ENCODE measurements around the gene ECE2. TPM values are rescaled to one million over a fixed set of nuclear protein-coding genes. Genes with fewer than 3 reads are reported as not detected.

Gene ECE2
- total RNA-seq, 1 donor from 2014 or later: not detected

DNA sequence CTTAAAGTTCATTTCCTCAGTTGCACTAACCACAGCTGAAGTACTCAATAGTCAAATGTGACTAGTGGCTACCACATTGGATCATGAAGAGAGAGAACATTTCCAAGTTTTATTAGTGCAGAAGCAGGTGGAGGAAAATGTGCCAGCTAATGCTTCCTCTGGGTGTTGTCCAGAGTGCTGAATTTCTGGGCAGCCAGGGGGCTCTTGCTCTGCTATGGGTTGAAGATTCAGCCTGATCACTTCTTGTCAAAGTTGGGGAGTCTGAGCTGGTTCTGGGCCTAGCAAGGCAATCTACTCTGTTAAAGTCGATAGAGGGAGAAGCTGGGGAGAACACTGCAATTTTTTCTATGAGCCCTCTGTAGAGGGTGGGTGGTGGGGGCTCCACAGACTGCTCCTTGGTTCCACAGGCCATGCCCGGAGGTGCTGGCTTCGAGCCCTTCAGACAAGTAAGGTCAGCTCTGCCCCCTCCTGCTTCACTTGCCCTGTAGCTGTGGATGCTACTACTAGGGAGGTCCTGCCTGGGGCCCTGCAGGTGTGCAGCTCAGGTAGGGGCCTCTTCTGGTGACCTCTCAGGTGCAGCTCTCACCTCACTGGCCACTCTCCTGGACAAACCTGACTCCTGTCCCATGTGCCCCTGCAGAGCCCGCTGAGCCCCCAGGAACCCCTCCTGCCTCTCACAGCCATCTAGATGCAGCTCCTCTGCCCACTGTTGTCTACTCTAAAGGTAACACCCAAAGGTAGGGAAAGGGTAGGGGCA, 35.3 kb upstream of the ECE2 start:
- intact Hi-C loops (cut with micrococcal nuclease): no loop called here

DNA sequence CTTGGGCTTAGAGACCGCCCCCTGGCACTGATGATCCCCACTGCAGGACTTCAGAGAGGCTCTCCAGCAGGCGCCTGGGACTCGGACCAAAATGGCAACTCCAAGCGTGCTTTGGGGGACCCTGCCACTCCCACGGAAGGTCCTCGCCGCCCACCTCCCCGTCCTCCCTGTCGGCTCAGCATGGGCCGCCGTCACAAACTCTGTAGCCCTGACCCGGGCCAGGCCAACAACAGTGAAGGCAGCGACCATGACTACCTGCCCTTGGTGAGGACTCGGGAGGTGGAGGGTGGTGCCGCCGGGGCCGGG, 34.7 kb upstream of the ECE2 start:
- intact Hi-C loops (cut with micrococcal nuclease): no loop called here

DNA sequence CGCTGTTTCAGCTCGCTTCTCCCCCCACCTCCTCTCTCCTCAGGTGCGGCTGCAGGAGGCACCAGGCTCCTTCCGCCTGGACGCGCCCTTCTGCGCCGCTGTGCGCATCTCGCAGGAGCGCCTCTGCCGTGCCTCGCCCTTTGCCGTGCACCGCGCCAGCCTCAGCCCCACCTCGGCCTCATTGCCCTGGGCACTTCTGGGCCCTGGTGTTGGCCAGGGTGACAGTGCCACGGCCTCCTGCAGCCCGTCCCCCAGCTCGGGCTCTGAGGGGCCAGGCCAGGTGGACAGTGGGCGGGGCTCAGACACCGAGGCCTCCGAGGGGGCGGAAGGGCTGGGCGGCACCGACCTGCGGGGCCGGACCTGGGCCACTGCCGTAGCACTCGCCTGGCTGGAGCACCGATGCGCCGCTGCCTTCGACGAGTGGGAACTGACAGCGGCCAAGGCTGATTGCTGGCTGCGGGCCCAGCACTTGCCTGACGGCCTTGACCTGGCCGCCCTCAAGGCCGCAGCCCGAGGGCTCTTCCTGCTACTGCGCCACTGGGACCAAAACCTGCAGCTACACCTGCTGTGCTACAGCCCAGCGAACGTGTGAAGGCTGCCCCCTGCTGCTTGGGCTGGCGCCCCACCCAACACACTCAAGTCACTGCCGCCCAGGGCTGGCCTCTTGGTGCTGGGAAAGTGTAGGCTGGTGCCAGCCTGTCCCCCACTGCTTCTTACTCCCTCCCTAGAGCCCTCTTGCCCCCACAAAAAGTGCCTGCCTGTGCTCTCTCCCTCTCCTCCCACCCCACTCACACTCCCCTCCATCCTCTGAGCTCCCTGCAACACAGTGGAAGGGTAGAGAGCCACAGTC, 34.1 kb upstream of the ECE2 start:
- intact Hi-C loops (cut with micrococcal nuclease): no loop called here

DNA sequence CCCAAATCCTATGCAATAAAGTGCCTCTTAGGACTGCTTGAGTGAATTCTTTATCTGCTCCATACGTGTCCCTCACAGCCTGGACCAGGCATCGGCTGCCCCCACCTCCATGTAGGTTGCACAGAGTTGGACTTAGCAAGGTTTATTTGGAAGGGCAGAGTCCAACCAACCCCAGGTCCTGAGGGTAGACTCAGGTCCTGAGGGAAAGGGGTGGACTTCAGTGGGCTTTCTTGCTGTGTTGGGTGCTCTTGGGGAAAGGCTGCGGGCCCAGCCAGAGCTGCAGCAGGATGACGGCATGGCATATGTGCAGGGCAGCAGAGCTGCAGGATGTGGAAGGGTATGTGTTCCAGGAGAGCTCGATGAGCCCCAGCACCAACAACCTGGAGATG, 33.5 kb upstream of the ECE2 start:
- intact Hi-C loops (cut with micrococcal nuclease): no loop called here

DNA sequence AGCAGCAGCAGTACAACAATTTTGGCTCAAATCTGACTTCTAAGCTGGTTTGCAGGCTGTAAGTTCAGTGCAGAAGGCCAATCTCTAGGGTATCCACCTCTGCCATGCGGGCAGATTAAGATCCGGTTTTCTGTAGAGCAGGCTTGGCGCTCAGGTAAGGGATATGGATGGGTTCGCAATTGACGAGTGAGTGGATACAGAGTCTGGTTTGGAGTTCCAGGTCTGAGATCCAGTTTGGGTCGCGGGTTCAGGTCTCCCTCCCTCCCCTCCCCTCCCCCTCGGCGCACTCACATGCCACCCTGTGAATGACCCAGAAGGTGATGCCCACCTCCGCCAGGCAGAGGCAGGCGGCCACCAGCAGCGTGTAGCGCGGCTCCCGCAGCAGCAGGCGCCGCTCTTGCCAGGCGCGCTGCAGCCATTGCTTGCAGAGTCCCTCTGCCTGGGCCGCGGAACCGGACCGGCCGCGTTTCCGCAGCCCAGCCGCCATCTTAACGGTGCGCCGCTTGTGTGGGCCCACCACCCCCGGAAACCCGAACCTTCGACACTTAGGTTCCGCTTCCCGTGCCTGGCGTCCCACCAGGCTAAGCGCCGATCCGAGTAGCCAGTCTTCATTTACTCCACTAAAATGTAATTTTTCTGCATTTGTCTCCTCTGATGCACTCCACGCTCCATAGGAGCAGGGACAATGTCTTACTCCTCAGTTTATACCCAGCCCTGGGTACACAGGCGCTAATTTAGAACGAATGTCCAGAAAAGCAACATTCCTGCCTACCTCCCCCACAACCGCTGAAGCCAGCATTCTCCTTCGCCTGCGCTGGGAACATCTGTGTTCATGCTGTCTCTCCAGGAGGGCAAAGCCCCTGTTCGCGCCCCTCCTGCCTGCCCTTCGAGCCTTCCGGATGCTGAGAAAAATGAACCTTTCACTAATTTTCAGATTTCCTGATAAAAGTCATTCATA, 27.1 kb upstream of the ECE2 start, which contains the start of gene ALG3:
TSS of gene ALG3 (minus strand) at position 509 of the 958 bp plus-strand sequence. CDS start at position 487, 22 bp downstream.
- intact Hi-C loops (cut with micrococcal nuclease): loop anchor here (1.0 to 5.0 kb wide), 11 partner anchors 51 to 1456 kb away; partner anchors contain the start of genes ABCC5, ABCF3, AP2M1 and ATP11B

DNA sequence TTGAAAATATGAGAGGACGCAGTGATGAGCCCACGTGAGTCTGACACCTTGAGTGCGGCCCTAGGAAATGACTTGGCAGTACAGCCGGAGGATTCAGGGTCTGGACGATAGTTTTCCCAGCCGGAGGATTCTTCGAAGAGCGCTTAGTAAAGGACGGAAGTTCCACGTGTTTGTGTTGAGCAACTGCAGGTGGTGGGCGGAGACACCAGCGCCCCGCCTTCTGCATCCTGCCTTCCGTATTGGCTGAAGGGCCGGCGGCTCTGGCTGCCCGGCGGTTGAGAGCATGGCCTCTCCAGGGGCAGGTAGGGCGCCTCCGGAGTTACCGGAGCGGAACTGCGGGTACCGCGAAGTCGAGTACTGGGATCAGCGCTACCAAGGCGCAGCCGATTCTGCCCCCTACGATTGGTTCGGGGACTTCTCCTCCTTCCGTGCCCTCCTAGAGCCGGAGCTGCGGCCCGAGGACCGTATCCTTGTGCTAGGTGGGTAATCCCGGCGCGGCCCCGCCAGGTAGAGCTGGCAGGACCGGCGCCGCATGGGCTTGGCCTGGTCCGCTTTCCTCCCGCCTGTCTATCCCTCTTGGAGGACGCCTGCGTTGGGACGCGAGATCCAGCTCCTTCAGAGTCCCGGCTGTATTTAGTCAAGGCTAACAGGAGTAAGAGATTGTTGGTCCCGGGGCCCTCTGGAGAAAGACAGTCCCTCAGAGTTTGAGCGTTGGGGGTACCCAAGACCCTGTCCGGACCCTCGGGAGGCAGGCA, 26.2 kb upstream of the ECE2 start, which contains the start of gene EEF1AKMT4:
TSS of gene EEF1AKMT4 (plus strand) at position 261 of the 755 bp plus-strand sequence. CDS start at position 284, 23 bp downstream.
- intact Hi-C loops (cut with micrococcal nuclease): loop anchor here (1.0 to 5.0 kb wide), 14 partner anchors 12 to 1457 kb away; partner anchors contain the start of genes ABCC5, ABCF3, AP2M1 and ATP11B

DNA sequence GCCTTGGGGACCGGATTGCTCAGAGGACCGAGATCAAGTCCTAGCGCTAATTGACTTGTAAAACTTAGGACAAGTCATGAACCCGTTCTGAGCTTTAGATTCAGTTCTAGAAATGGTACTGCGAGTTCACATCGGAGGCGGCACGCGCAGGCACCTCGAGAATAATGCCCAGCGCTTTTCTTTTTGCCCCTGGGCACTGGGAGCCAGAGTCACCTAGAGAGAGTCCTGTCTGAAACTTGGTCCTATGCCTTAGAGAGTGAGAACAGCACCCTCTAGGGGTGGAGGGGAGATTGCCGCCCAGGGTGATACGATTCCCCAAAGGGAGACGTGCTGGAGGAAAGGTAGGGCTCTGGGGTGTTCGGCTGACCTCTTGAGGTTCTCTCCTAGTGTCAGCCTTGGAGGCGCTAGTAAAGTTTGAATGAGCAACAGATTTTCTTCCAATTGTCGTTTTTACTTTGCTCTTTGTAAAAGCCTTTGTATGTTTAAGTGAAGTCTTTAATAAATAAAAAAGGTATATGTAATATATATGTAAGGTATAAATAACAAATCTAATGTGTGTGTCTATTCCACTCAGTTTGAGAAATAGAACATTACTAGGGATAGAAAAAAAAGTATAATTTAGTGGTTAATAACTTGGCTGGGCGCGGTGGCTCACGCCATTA, 25.5 kb upstream of the ECE2 start:
- intact Hi-C loops (cut with micrococcal nuclease): loop anchor here (1.0 kb wide), 3 partner anchors 11 to 355 kb away; partner anchors contain the start of gene CAMK2N2

DNA sequence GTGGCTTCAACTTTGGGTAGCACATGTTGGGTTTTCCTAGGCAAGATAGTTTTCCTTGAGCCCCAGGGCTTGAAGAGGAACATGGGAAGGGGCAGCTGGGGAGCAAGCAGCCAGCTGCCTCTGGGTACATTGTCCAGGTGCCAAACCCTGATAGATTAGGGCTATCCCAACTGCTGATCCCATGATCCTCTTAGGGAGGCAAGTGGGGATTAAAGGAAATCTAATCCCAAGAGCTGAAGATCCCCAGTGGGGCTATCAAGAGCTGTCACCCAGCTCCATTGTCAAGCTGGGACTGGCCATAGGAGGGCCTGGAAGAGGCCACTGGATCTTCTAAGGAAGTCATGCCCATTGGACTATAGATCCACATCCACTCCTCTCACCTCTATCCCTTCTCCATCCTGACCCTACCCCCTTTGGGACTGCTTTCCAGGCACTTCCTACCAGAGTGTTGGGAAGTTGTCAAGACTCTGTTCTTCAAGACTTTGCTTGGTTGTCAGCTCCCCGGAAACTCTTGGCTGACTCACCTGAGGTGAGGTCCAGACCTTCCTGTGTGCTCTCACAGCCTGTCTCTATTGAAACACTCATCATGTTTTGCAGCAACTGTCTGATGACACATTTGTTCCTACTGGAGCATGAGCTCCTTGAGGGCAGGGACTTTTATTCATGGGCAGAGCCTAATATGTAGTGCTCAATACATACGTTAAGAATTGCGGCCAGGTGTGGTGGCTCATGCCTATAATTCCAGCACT, 20.4 kb upstream of the ECE2 start:
- intact Hi-C loops (cut with micrococcal nuclease): no loop called here

DNA sequence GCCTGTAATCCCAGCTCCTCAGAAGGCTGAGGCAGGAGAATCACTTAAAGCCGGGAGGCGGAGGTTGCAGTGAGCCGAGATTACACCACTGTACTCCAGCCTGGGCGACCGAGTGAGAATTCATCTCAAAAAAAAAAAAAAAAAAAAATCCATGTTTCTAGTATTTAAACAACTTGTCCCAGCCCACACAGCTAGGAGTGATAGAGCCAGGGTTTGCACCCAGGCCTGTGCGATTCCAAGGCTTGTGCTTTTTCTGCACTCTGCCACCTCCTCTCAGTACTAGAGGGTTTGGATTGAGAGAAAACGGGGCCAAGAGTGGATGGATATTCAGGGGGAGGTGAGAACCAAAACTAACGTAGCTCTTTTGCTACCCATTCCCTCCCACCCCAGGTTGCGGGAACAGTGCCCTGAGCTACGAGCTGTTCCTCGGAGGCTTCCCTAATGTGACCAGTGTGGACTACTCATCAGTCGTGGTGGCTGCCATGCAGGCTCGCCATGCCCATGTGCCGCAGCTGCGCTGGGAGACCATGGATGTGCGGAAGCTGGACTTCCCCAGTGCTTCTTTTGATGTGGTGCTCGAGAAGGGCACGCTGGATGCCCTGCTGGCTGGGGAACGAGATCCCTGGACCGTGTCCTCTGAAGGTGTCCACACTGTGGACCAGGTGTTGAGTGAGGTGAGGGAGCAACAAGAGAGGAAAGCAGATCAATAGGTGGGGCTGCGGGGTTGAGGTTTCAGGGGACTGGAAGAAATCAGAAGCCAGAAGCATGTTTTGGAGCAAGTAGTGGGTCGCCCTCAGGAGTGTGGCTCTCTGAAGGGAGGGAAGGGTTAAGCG, 18.5 kb upstream of the ECE2 start:
- intact Hi-C loops (cut with micrococcal nuclease): no loop called here

DNA sequence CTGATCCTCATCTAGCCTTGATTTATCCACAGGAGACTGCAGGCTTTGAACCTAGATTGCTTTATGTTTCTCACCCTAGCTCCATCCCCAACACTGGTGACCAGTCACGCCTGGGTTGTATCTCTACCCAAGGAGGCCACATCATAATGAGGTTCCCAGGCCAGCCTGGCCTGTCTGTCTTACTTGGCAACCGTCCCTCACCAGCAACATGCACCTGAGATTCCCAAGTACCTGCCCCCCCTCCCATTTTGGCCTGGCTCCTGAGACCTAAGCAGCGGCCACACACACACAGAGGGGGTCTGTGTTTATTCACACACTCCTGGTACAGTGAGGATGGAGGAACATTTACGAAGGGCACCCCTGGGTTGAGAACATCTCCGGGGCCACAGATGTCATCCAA, 16.9 kb upstream of the ECE2 start:
- intact Hi-C loops (cut with micrococcal nuclease): no loop called here

DNA sequence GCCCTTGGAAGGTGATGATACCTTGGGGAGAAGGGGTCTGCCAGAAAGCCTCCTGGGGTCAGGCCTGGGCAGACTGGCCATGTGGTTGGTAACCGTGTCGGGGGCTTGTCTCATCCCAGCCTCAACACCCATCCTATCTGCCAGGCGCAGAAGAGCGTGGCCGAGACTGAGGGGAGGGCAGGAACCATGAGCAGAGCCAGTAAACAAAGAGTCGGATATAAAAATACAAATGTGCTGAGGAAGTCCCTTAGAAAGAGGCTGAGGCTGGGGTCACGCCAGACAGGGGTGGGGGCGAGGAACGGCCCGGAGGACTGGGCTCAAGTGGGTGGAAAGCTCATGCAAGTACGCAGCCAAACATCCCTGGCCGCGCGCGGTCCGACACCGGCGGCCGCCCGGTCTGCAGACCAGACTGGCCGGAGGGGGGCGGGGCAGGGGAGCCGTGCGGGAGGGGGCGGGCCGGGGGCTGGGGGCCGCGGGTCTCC, 16.4 kb upstream of the ECE2 start:
- intact Hi-C loops (cut with micrococcal nuclease): no loop called here

DNA sequence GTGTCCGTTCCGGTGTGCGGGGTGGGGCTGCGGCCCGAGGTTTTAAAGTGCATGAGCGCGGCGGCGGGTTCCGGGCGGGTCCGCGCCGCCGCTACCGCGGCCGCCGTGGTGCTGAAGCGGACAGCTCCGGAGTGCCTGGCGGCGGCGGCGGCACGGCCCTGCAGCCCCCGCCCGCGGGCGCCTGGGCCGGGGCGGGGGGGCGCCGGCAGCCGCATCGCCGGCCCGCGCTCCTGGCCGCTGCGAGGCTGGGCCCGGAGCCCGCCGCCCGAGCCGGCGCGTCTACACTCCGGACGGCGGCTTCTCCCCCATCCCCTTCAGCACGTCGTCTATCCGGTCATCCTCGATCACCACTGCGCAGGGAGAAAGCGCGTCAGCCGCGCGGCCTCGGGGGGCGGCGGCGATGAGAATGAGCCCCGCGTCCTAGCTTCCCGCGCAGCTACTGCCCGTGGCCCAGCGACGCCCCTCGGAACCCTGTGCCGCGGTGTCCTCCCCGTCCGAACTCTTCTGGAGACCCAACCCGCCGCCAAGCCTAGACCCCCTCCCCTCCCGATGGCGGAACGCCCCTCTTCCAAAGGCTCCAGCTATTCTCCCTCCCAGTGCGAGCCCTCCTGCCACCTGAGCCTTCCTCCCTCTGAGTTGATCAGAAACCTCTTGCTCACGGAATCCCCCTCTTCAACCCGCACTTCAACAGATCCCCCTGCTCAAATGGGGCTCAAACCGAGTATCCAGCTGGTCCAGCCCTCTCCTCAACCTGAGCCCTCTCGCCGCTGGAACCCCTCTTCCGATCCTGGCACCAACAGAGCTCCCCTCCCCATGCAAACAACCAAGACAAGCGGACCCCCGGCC, 15.7 kb upstream of the ECE2 start:
- intact Hi-C loops (cut with micrococcal nuclease): loop anchor here (2.0 kb wide), 1 partner anchor 39 kb away; the partner anchor contains the start of gene PSMD2

DNA sequence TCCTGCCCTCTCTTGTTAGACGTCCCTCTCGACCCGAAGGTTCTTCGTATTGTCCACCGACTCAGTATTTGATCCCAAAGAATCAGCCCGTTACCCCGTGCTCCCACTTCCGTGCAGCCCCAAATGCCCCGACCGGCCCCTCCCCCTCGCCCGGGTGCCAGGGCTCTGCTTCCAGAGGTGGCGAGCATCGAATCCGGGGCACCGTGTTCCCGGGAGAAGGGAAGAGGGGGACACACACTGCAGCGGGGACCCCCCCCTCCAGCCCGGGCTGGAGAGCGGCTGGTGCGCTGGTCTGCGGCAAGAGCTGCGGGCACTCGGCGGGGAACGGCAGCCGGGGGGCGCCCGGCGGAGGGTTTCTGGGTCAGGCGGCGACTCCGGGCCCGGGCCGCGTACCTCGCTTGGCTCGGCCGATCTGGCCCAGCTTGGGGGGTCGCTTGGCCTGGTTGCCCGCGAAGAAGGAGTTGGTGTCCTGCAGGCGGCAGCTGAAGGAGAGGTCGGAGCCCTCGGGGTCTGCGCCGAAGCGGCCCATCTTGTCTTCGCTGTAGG, 15.0 kb upstream of the ECE2 start:
- intact Hi-C loops (cut with micrococcal nuclease): loop anchor here (1.0 to 2.0 kb wide), 2 partner anchors 10 to 38 kb away; partner anchors contain the start of gene PSMD2

DNA sequence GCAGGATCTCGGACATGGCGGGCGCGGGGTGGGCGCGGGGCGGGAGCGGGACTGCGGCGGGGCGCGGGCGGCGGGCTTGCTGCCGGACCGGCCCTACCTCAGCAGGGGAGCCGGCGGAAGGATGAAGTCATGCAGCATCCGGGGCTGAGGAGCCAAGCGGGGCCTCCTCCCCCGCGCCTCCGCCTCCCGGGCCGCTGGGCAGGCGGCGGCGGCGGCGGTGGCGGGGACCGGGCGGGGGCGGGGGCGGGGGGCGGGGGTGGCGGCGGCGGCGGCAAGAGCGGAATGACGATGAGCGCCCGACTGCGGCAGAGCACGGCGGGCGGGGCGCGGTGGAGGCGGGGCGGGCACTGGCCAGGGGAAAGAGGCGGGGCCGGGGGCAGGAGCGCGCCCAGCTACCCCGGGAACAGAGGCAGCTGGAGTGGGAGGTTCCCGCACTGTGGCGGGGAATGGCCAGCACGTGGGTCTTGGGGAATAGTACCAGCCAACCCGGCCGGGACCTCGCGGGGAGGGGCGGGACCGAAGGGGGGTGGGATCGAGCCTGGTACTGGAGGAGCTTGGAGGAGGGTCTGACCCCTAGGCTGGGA, 14.5 kb upstream of the ECE2 start, which contains the start of gene CAMK2N2:
TSS of gene CAMK2N2 (minus strand) at position 284 of the 584 bp plus-strand sequence. CDS start at position 16, 268 bp downstream.
- intact Hi-C loops (cut with micrococcal nuclease): loop anchor here (1.0 to 2.0 kb wide), 2 partner anchors 11 to 37 kb away; partner anchors contain the start of gene PSMD2

DNA sequence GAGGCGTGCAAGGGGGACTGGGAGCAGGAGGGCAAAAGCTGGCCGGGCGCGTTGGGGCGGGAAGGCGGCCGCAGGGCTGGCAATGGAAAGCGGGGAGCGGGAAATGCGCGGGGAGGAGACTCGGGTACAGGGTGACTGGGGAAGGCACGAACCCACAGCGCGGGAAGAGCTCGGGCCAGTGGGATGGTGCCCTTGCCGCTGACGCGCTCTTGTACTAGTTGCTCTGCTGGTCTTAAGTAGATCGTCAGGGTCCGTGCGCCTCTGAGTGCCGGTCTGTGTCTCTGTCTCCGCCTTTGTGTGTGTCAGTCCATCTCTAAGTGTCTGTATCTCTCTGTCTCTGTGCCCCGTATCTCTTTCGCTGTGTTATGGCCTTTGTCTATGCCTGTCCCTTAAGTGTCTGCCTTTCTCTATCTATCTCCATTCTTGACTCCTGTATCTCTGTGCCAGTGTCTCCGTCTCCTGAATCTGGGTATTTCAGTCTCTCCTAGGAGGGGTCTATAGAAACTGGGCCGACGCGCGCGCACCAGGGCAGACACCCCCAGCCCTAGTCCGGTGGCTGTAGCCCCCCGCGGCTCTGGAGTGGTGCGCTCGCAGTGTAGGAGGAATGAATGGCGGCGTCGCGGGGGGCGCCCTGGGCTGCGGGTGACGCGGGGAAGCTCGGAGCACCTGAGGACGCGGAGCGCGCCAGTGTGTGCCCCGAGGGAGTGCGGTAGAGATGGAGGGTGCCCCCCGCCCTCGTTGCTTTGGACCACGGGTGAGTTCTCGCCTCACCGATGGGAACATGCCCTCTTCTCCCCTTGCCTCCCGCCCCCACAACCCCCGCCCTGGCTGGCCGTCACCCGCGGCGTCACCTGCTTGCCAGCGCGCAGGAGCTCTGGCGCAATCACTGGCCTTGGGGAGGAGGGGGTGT, 13.7 kb upstream of the ECE2 start:
- intact Hi-C loops (cut with micrococcal nuclease): loop anchor here (1.0 to 2.0 kb wide), 2 partner anchors 12 to 37 kb away; partner anchors contain the start of gene PSMD2
